Sigmoid colon (tissue), 7 donors: ENCODE results near the gene MET. TPM values are rescaled to one million over a fixed set of nuclear protein-coding genes. Genes with fewer than 3 reads are reported as not detected.
A peak's percentile ranks its signal among the peaks of the same experiment; 100 is the strongest.

Source experiments
- DNase-seq: peaks from one replicate; pipeline ENCODE4 v3.0.0-alpha.2; 2019
- H3K27ac ChIP-seq, 4 donors: fragments of 200-600 bp; sonication (generic); one replicate each; pipeline ENCODE4 v1.5.1; 2016 to 2019; ENCODE audit warnings: mild to moderate bottlenecking in 1 of 4
- H3K27me3 ChIP-seq, 3 donors: fragments of 200-600 bp; sonication (generic); one replicate each; pipeline ENCODE4 v1.5.1; 2019; ENCODE audit warnings: mild to moderate bottlenecking in 1 of 3
- H3K36me3 ChIP-seq, 4 donors: fragments of 200-600 bp; sonication (generic); one replicate each; pipeline ENCODE4 v1.5.1; 2016 to 2019
- H3K4me1 ChIP-seq, 4 donors: fragments of 200-600 bp; sonication (generic); one replicate each; pipeline ENCODE4 v1.5.1; 2017 to 2019
- H3K4me3 ChIP-seq, 4 donors: fragments of 200-600 bp; sonication (generic); one replicate each; pipeline ENCODE4 v1.5.1; 2017 to 2019; ENCODE audit warnings: mild to moderate bottlenecking in 2 of 4, moderate library complexity in 1 of 4
- H3K9me3 ChIP-seq, 4 donors: fragments of 200-600 bp in 3 of 4; sonication (generic) in 3 of 4; one replicate each; pipeline versions ENCODE4 v1.5.1 to v1.6.1; 2013 to 2019
- EP300 ChIP-seq, 4 donors: sonication (generic); formaldehyde crosslinking; IDR thresholded peaks; one replicate each; pipeline ENCODE4 v1.6.1; 2017; ENCODE audit warnings: antibody characterized with exemption in 4 of 4
- POLR2A ChIP-seq, 2 donors: fragments of 450-650 bp; IDR thresholded peaks; one replicate each; pipeline ENCODE4 v1.6.1; 2016; ENCODE audit warnings: antibody characterized with exemption in 2 of 2, mild to moderate bottlenecking in 2 of 2, moderate library complexity in 2 of 2
- POLR2AphosphoS5 ChIP-seq, 4 donors: sonication (generic); formaldehyde crosslinking; IDR thresholded peaks; one replicate each; pipeline ENCODE4 v1.6.1; 2017; ENCODE audit warnings: antibody characterized with exemption in 4 of 4
- WGBS, 2 donors: extraction: QIAGEN DNeasy Blood & Tissue Kit; methylation state at CpG; one replicate each; pipeline ENCODE4 v1.1.7; 2013; 5-methylcytosine and 5-hydroxymethylcytosine counted together
- intact Hi-C: fragments of 100-400 bp; cut with DNase I; formaldehyde crosslinking; loops from one replicate; pipeline ENCODE4 v1.15.1; 2023
- polyA plus RNA-seq, 3 donors: library from polyadenylated mRNA; stranded (reverse); fragments of 200-250 nt; gene quantifications; one replicate each; pipeline ENCODE4 v1.2.3, GENCODE V29; 2013
- total RNA-seq, 4 donors: library from RNA; depleted of rRNA; stranded (reverse); fragments of >200 nt; gene quantifications; one replicate each; pipeline ENCODE4 v1.1.0, GENCODE V29; 2016
- TF ChIP-seq, protein P1 (sequence below), 4 experiments: fragments of 450-650 bp in 3 of 4; fragments of 200-600 bp in 1 of 4; IDR thresholded peaks; one replicate each; pipeline ENCODE4 v1.5.1; 2016 to 2019; ENCODE audit warnings: antibody characterized with exemption in 4 of 4, mild to moderate bottlenecking in 3 of 4, moderate library complexity in 2 of 4
- donor health status: healthy with polysubstance abuse.
- donor health status: Bipolar disorder and iron deficiency.
- donor health status: healthy.

The MET gene
- total and polyA plus RNA-seq, 7 donors = 1.2 to 21.6 (median 15.9) TPM

DNA sequence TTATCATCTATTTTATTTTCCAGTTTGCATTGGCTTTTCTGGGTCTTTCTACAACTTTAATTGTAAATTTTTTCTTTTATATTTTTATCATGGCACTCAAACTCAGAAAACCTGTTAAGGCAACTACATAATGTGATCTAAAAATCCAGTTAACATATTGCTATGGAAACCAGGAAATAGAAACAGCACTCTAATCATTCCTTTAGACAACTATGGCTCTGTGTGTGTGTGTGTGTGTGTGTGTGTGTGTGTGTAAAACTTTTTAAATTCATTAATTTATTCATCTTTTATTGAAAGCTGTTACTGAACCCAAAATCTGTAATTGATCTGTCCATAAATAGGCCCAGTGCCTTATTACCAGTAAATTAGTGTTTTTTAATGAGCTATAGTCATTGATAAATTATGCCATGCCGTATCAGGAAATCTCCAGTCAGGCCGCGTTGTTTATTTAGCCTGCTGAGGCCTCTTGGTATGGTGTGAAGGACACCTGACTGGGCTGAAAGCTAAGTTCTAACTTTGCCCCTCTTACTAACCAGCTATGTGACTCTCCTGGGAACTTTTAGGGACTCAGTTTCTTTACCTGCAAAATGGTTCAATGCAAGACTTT lies 1.5 kb upstream of the MET start:
- no peak for DNase-seq
- intact Hi-C loops = loop anchor here (2.0 to 10.0 kb wide), 2 partner anchors 140 to 416 kb away; no protein-coding TSS in a partner anchor
- H3K4me1 ChIP-seq = peaks cover 0 to 26% (median 10%) of the 10 kb centered on the region in 4 donors
- H3K36me3 ChIP-seq = no peaks in the 10 kb centered on the region
- 54 to 79% methylated on average over 3 of the region's 3 CpGs for WGBS, 2 donors
- no peaks in the 10 kb centered on the region for H3K9me3 ChIP-seq
- no peak overlapping the region for H3K4me3 ChIP-seq
- H3K27me3 ChIP-seq = no peaks in the 10 kb centered on the region
- no peak overlapping the region for H3K27ac ChIP-seq
- TF ChIP-seq EP300 (IDR thresholded peaks at IDR 0.05) (no peak), POLR2AphosphoS5 (IDR thresholded peaks at IDR 0.05) (no peak), POLR2A (IDR thresholded peaks at IDR 0.05) (no peak)
- TF ChIP-seq, protein P1, sequence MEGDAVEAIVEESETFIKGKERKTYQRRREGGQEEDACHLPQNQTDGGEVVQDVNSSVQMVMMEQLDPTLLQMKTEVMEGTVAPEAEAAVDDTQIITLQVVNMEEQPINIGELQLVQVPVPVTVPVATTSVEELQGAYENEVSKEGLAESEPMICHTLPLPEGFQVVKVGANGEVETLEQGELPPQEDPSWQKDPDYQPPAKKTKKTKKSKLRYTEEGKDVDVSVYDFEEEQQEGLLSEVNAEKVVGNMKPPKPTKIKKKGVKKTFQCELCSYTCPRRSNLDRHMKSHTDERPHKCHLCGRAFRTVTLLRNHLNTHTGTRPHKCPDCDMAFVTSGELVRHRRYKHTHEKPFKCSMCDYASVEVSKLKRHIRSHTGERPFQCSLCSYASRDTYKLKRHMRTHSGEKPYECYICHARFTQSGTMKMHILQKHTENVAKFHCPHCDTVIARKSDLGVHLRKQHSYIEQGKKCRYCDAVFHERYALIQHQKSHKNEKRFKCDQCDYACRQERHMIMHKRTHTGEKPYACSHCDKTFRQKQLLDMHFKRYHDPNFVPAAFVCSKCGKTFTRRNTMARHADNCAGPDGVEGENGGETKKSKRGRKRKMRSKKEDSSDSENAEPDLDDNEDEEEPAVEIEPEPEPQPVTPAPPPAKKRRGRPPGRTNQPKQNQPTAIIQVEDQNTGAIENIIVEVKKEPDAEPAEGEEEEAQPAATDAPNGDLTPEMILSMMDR (IDR thresholded peaks at IDR 0.05) = no peak

GRCh38 chr7:116671111-116671510 lies 885 bp upstream of the MET start:
- intact Hi-C loops = loop anchor here (2.0 to 10.0 kb wide), 2 partner anchors 140 to 416 kb away; no protein-coding TSS in a partner anchor
- DNase-seq = no peak
- Histone ChIP-seq H3K27ac (peak overlapping the region in 3 of 4 donors; percentile 80 to 83 (median 83)), H3K4me1 (peaks cover 0 to 26% (median 10%) of the 10 kb centered on the region in 4 donors), H3K27me3 (no peaks in the 10 kb centered on the region), H3K36me3 (no peaks in the 10 kb centered on the region), H3K4me3 (peak overlapping the region in 1 of 4 donors; percentile 67), H3K9me3 (no peaks in the 10 kb centered on the region)
- TF ChIP-seq POLR2AphosphoS5 (IDR thresholded peaks at IDR 0.05) (no peak), POLR2A (IDR thresholded peaks at IDR 0.05) (no peak)
- TF ChIP-seq, protein P1 (IDR thresholded peaks at IDR 0.05) = no peak
- 55 to 81% methylated on average over 7 of the region's 7 CpGs for WGBS, 2 donors

GRCh38 chr7:116672596-116673456 lies 830 bp downstream of the MET start:
- Histone ChIP-seq H3K4me1 (peaks cover 0 to 26% (median 10%) of the 10 kb centered on the region in 4 donors), H3K9me3 (no peaks in the 10 kb centered on the region), H3K27me3 (no peaks in the 10 kb centered on the region), H3K27ac (peak overlapping the region; percentile 80 to 83 (median 82)), H3K4me3 (peak overlapping the region; percentile 51 to 74 (median 67)), H3K36me3 (no peaks in the 10 kb centered on the region)
- no peak for TF ChIP-seq POLR2AphosphoS5 (IDR thresholded peaks at IDR 0.05)
- TF ChIP-seq POLR2A (IDR thresholded peaks at IDR 0.05) = no peak
- TF ChIP-seq, protein P1 (IDR thresholded peaks at IDR 0.05) = no peak
- TF ChIP-seq EP300 (IDR thresholded peaks at IDR 0.05) = no peak
- DNase-seq = peak; percentile 68
- intact Hi-C loops = loop anchor here (2.0 to 10.0 kb wide), 2 partner anchors 82 to 418 kb away; no protein-coding TSS in a partner anchor
- 12 to 35% methylated on average over 23 of the region's 23 CpGs for WGBS, 2 donors

DNA sequence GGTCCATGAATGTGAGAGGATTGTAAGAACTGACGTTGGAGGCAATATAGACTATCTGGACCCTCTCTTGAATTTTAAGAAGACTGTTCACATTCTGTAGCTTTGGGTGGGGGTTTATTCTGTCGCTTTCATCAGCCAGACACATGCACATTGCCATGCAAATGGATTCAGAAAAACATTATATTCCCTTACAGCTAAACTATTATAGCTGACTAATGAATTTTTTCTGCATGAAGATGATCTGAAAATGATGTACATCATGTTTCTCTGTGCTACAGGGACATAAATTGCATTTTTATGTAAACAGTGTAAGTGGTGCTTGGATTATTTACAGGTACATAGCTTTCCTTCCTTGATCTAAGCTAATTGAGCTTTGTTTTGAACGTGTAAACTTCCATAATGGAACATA lies 1.5 kb downstream of the MET start:
- H3K27ac ChIP-seq = peak overlapping the region in 3 of 4 donors; percentile 80 to 83 (median 83)
- no peaks in the 10 kb centered on the region for H3K36me3 ChIP-seq

More for the DNA sequence above, 1.5 kb downstream of the MET start:
- Histone ChIP-seq H3K4me1 (peaks cover 0 to 26% (median 10%) of the 10 kb centered on the region in 4 donors), H3K27me3 (no peaks in the 10 kb centered on the region), H3K9me3 (no peaks in the 10 kb centered on the region), H3K4me3 (peak overlapping the region in 3 of 4 donors; percentile 67 to 74 (median 67))
- intact Hi-C loops = loop anchor here (2.0 to 10.0 kb wide), 2 partner anchors 83 to 419 kb away; no protein-coding TSS in a partner anchor
- no peak for TF ChIP-seq POLR2A (IDR thresholded peaks at IDR 0.05)
- TF ChIP-seq EP300 (IDR thresholded peaks at IDR 0.05) = no peak
- no peak for TF ChIP-seq POLR2AphosphoS5 (IDR thresholded peaks at IDR 0.05)
- TF ChIP-seq, protein P1 (IDR thresholded peaks at IDR 0.05) = no peak
- DNase-seq = no peak
- WGBS, 2 donors = 28 to 65% methylated on average over 3 of the region's 3 CpGs
